Coronary artery (tissue), 2 donors: ENCODE data around the gene LCORL.
"Not testable (repeated sequence)": the region's sequence is repeated elsewhere in the genome, so short reads cannot be mapped to it uniquely, and the experiment has no call there.

Source experiments
- DNase-seq: peaks from one replicate; pipeline ENCODE4 v3.0.0-alpha.2; 2017; ENCODE audit warnings: low spot score
- H3K27ac ChIP-seq, 2 donors: fragments of 200-600 bp; sonication (generic); one replicate each; pipeline ENCODE4 v1.5.1; 2016 to 2019
- H3K4me3 ChIP-seq: fragments of 200-600 bp; sonication (generic); 2 replicates; pipeline ENCODE4 v1.5.1; 2016; ENCODE audit warnings: mild to moderate bottlenecking, moderate library complexity
- TF ChIP-seq, protein P1 (sequence below): fragments of 200-600 bp; sonication (generic); IDR thresholded peaks from one replicate; pipeline ENCODE4 v1.5.1; 2019; ENCODE audit warnings: antibody characterized with exemption

Gene LCORL

GRCh38 chr4:18020671-18021469 lies 685 bp downstream of the LCORL start:
- peak overlapping the region; percentile 94 for H3K4me3 ChIP-seq
- DNase-seq, result peak; percentile 81
- H3K27ac ChIP-seq, result peak overlapping the region; percentile 92 to 98
- TF ChIP-seq, protein P1, sequence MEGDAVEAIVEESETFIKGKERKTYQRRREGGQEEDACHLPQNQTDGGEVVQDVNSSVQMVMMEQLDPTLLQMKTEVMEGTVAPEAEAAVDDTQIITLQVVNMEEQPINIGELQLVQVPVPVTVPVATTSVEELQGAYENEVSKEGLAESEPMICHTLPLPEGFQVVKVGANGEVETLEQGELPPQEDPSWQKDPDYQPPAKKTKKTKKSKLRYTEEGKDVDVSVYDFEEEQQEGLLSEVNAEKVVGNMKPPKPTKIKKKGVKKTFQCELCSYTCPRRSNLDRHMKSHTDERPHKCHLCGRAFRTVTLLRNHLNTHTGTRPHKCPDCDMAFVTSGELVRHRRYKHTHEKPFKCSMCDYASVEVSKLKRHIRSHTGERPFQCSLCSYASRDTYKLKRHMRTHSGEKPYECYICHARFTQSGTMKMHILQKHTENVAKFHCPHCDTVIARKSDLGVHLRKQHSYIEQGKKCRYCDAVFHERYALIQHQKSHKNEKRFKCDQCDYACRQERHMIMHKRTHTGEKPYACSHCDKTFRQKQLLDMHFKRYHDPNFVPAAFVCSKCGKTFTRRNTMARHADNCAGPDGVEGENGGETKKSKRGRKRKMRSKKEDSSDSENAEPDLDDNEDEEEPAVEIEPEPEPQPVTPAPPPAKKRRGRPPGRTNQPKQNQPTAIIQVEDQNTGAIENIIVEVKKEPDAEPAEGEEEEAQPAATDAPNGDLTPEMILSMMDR, result no peak

DNA sequence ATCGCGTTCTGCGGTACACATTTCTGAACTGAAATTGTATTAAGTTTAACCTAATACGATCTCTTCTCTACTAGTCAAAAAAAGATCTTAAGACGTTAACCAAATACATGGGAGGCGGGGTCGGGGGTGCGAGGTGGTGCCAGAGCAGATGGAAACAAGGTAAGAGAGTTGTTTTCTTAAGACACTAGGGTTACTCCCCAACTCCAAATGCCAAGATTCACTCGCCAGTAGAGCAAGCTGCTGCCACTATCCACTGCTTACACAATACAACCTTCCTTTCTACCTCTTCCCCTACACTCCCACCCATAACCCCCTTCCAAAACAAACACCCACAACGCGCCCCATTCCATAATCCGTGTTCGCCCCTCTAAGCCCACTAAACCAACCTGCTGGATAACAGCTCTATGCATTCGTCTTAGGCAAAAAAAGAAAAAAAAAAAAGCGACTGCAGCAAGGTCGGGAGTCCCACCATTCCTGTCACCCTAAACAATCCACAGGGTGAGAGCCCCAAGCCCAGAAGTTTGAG lies 1.3 kb downstream of the LCORL start:
- Histone ChIP-seq H3K4me3 (peak overlapping the region; percentile 94), H3K27ac (peak overlapping the region; percentile 92 to 98)
- TF ChIP-seq, protein P1, result no peak
- DNase-seq, result no peak

DNA sequence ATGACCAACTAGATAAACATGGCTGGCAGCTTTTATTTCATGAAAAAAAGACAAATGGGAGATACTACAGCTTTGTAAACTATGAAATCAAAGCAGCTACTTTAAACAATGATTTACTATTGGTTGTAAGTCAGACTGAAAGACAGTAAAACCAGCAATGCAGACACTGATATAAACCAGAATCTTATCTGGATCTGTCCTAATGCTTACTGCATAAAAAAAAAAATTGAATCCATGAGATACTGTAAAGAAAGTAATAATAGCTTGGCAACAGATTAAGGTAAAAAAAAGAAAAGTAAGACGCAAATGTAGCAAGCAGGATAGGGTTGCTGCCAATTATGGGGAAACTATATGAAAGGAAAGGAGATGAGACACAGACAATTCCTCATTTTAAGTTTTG lies 7.3 kb downstream of the LCORL start:
- H3K27ac ChIP-seq, result no peak overlapping the region
- no peak for DNase-seq
- TF ChIP-seq, protein P1, result no peak
- no peak overlapping the region for H3K4me3 ChIP-seq

GRCh38 chr4:18012807-18013462 lies 8.6 kb downstream of the LCORL start:
- Histone ChIP-seq H3K27ac (no peak overlapping the region), H3K4me3 (no peak overlapping the region)
- TF ChIP-seq, protein P1, result no peak
- no peak for DNase-seq

- TF ChIP-seq, protein P1, result no peak
- Histone ChIP-seq H3K4me3 (no peak overlapping the region), H3K27ac (no peak overlapping the region)
- no peak for DNase-seq
Measured at GRCh38 chr4:18012134-18012806, 9.3 kb downstream of the LCORL start.

- TF ChIP-seq, protein P1, result no peak
- DNase-seq, result no peak
- Histone ChIP-seq H3K4me3 (no peak overlapping the region), H3K27ac (no peak overlapping the region)
Measured at GRCh38 chr4:18007625-18008024, 13.9 kb downstream of the LCORL start.

- not testable (repeated sequence) for H3K27ac ChIP-seq, DNase-seq, H3K4me3 ChIP-seq
Measured at GRCh38 chr4:18006432-18006831, 15.1 kb downstream of the LCORL start.
